Superior temporal gyrus (tissue), 1 donor: ENCODE measurements around the gene MATN1.

Experiments used
- DNase-seq: peaks from one replicate; pipeline ENCODE4 v3.0.0-alpha.2; 2016; ENCODE audit errors: extremely low spot score

The MATN1 gene

GRCh38 chr1:30718636-30719405 lies 4.6 kb downstream of the MATN1 start:
- DNase-seq = peak; percentile 93

- DNase-seq = peak; percentile 97
Measured at GRCh38 chr1:30718091-30718635, 5.2 kb downstream of the MATN1 start.

GRCh38 chr1:30716646-30717045 lies 6.7 kb downstream of the MATN1 start:
- no peak for DNase-seq

GRCh38 chr1:30715886-30716285 lies 7.5 kb downstream of the MATN1 start:
- no peak for DNase-seq

- DNase-seq = no peak
Measured at GRCh38 chr1:30715216-30715615, 8.2 kb downstream of the MATN1 start.

- no peak for DNase-seq
Measured at GRCh38 chr1:30714536-30715090, 8.8 kb downstream of the MATN1 start.

- no peak for DNase-seq
Measured at GRCh38 chr1:30714025-30714424, 9.4 kb downstream of the MATN1 start.

GRCh38 chr1:30713311-30713710 lies 10.1 kb downstream of the MATN1 start:
- DNase-seq = no peak

- DNase-seq = no peak
Measured at GRCh38 chr1:30712583-30712982, 10.8 kb downstream of the MATN1 start.

GRCh38 chr1:30710407-30710806 lies 13.0 kb downstream of the MATN1 start:
- DNase-seq = no peak

GRCh38 chr1:30708361-30708728 lies 15.0 kb downstream of the MATN1 start:
- DNase-seq = no peak

GRCh38 chr1:30707412-30708360 lies 15.7 kb downstream of the MATN1 start:
- DNase-seq = peak; percentile 92

GRCh38 chr1:30706528-30706927 lies 16.9 kb downstream of the MATN1 start:
- DNase-seq = peak; percentile 71

- DNase-seq = peak; percentile 8
Measured at GRCh38 chr1:30705698-30706097, 17.7 kb downstream of the MATN1 start.

- DNase-seq = peak; percentile 26
Measured at GRCh38 chr1:30704765-30705509, 18.4 kb downstream of the MATN1 start.

- DNase-seq = no peak
Measured at GRCh38 chr1:30704271-30704670, 19.1 kb downstream of the MATN1 start.

GRCh38 chr1:30702823-30703222 lies 20.6 kb downstream of the MATN1 start:
- DNase-seq = no peak

- no peak for DNase-seq
Measured at GRCh38 chr1:30701258-30701633, 22.1 kb downstream of the MATN1 start.

GRCh38 chr1:30700528-30701257 lies 22.7 kb downstream of the MATN1 start:
- no peak for DNase-seq

- DNase-seq = no peak
Measured at GRCh38 chr1:30699762-30700161, 23.6 kb downstream of the MATN1 start.
